Ecto neural progenitor cell (in vitro differentiated cells): Measurements from ENCODE around the gene CCDC30.

Source experiments
- DNase-seq: peaks from one replicate; pipeline ENCODE4 v3.0.0-alpha.2; 2018; ENCODE audit warnings: low spot score

The CCDC30 gene

DNA sequence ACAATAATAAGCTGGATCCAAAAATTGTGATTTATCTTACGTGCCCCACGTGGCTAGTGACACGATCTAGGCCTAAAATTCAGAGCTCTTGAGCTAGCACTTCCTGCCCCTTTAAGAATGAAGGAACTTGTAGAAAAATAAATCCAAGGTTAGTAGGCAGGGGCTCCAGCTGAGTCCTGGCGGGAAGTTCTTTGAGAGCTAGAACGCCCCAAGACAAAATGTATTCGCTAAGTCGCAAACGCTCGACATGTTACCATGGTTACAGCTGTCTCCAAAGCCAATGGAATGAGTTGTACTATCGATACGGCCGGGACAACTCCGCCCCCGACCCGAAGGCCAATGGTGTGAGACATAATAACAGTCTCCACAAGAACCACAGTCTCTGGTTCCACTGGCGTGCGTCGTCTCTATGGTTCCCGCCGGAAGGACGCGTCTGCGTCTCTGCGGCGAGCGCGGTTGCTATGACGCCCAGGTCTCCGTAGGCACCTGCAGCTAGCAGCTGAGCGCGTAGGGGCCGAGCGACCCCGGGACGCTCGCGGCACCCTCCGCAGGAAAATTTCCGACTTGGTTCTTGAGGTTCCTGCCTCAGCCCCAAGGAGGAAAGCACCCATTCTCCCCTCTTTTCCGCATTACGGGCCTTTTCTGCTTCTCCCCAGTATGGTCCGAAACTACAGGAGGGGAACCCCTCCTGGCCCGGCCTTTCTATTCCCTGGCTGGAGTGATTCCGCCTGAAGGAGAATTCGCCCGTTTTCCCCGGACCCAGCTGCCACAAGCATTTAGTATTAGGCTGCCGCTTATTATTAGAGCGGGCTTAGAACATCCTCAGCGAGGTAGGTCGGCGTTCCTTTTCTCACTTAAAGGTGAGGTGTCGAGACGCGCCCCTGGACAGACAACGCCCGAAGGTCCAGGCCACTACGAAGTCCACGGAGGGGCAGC is at the start of gene CCDC30:
TSS of gene CCDC30 (plus strand) at position 459 of the 936 bp plus-strand sequence. CDS start 17,266 bp downstream, outside the sequence.
- DNase-seq: peak; percentile 96

DNA sequence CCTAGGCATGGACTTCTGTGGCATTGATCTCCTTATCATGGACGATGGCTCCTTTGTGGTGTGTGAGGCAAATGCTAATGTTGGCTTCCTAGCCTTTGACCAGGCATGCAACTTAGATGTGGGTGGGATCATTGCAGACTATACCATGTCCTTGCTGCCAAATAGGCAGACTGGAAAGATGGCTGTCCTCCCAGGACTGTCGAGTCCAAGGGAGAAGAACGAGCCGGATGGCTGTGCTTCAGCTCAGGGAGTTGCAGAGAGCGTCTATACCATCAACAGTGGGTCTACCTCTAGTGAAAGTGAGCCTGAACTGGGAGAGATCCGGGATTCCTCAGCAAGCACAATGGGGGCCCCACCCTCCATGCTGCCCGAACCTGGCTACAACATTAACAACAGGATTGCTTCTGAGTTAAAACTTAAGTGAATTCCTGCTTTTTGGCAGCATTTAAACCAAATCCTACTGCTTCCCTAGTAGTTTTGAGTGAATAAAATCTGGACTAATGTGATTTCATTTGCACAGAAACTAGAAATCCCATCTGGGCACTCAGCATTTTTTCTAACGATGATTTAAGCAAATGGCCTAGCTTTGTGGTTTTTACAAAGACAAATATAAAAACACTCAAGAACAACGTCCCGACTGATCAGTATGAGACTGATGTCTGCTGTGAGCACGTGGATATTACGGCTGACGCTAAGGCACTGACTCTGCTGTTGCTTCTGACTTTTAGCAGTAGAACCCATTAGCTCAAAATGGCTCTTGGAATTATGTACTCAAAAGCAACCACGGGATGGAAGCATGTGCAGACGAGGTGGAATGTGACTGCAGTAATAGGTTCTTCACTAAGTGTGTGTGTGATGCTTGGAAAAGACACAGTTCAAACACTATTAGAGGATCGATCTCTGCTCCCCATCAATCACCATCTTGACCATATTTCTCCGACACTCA is 48.3 kb upstream of the CCDC30 start:
- no peak for DNase-seq

DNA sequence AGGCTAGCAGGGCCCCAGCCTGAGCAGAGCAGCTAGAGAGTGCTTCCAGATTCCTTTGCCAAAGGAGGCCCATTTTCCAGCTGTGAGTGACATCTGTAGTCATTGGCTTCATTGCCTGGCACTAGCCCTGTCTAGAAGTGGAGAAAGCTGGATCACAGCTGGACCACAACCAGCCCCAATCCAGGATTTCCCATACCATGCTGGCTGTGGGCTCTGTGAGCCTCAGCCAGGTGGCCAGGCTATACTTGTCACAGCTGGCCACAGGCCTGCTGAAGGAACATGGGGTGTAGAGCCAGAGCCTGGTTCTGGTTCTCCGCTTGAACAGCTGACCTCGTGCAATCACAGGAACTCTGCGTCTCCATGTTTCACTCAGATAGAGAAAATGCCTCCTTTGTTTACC is 45.9 kb upstream of the CCDC30 start:
- no peak for DNase-seq

DNA sequence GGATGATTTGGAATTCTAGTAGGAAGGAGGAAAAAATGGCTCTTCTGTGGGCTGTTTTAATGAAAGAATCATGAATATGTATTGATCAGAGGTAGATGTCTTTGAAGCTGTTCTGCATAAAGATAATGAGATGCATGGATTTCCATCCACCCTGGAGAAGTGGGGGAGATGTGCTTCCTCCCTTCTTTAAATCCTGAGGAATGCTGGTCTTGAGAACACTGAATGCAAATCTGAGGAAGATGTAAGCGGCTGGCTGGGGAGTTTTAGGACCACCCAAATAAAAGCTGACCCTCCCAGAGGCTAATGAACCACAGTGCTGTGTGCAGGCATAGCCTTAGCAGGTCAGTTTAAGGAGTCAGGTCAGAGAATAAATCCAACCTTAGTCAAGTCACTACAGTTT is 44.6 kb upstream of the CCDC30 start:
- no peak for DNase-seq

DNA sequence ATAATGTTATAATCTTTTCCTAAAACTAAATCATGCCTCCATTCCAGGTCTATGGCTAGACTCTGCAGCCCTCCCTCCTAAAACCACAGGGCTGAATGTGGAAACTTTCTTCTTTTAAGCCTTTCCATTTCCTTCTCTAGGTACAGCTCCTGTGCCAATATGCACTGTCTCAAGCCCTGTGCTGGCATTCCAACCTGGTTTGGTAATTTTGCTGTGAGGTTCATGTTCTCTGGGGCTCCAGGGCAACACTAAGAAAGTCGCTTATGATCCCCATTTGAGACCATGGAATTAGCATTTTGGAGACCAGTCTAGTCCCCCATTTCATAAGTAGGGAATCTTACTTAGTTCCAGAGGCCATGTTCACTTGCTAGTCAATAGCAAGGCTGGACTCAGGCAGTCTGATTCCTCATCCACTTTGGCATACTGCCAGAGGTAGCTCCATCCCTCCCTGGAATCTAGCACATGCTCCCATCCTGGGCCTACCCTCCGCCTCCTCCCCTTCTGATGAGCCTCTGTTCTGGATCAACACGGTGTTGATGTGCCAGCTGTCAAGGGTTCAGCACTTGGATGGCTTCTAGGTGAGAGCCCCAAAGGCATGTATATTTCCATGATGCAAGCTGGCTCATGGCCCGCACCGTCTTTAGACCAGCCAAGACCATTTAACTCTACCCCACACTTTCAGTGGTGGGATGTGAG is 43.8 kb upstream of the CCDC30 start:
- no peak for DNase-seq

DNA sequence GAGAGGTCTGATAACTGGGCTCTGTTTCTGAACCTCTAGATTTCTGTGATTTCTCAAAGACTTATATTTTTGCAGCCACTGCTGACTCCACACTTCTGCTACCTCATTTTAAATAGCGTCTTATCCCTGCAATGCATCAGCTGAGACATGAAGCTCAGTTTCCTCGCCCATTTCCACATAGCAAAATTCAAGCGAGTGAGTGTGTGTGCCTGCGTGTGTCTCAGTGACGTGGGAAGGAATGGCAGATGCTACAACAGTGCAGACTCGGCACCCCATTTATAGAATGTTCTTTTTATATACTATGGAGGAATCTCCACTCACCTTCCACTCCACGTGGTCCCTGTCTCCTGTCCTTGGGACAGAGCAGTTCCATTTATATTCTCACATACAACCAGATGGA is 43.0 kb upstream of the CCDC30 start:
- DNase-seq: no peak

DNA sequence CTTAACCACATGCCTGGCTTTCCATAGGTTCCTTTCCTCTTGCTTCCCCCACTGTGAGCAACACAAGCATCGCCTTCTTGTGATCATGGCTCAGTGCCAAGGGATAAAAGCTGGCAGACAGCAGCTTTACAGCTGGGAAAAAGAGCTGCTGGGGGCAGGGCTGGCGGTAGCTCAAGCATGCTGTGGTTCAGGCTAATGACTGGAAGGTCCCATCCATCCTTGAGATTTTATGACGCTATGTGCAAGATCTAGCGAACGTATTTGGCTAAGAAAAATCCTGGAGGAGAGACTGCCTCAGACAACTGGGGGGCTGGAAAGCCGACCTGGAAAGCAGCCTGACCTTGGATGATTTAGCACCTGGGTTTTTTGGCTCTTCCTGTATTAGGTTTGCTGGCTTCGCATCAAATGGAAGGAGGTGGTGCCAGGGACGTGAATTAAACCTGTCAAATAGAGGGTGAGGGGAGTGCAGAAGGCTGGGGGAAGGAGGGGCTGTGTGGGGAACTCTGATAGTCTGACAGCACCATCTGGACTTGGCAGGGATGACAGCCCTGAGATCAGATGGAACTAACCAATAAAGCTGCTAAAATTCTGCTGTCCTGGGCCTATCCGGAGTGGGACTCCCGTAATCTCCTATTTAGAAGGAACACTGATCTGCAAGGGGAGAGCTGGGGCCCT is 42.0 kb upstream of the CCDC30 start:
- no peak for DNase-seq

DNA sequence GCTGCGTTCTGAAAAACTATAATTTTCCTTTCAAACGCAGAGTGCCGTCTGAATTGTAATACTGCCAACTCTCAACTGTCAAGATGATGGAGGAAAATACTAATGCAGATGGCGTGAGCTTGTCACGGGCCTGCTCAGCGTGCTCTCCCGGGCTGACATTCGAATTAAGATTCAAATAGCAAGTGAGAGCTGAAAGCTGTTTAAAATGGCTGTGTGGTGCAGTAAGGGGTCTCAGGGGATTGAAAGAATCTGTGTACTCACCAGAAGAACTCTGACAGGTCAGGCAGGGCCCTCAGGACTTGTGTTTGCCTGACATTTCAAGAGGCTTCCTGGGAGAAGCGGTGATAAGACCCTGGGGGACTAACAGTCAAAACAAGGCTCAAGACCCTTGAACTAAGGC is 40.3 kb upstream of the CCDC30 start:
- no peak for DNase-seq

DNA sequence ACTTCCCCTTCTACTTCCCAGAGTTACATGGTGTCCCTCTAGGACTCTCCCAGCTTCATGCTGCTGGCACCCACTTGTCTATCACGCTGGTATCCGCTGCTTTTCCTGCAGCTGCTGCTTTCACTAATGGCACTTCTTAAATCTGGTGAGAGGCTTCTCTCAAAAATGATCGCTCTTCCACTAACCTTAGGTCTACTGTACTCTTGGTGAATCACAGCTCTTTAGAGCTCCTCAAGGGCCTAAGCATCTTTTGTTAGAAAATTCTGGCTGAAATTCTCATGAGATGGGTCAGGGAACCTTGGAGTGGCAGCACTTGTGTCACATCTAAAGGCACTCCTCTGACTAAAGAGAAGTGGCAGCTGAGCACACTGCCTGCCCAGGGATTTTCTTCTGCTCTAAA is 39.4 kb upstream of the CCDC30 start:
- no peak for DNase-seq

DNA sequence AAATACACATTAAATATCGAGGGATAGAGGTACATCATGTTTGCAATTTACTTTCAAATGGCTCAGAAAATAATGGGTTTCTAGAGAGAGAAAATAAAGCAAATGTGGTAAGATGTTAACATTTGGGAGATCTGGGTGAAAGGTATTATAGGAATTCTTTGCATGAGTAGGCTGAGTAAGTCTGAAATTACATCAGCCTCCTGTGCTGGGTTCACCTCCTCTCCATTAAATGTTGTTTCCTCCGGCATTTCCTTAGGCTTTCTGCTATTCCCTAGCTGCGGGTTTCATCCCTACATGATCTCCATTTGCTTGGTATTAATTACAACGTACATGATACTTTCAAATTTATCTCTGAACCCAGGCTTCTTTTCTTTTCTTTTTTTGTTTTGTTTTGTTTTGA is 38.9 kb upstream of the CCDC30 start:
- no peak for DNase-seq

DNA sequence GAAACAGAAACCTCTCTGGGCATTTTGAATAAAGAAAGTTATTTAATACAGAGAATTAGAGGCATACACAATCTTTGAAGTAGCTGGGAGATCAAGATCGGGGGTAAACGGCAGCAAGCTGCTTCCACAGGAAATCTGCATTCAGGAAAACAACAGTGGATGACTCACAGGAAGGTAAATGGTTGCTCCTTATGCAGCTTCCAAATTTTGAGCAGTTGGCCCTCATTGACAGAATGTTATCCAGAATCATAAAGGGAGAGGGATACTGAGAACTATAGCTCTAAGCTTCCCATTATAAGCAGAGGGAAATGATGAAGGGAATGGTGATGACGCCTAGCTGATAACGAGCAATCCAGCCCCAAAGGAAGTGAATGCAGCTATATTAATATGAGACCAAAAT is 35.8 kb upstream of the CCDC30 start:
- DNase-seq: no peak

DNA sequence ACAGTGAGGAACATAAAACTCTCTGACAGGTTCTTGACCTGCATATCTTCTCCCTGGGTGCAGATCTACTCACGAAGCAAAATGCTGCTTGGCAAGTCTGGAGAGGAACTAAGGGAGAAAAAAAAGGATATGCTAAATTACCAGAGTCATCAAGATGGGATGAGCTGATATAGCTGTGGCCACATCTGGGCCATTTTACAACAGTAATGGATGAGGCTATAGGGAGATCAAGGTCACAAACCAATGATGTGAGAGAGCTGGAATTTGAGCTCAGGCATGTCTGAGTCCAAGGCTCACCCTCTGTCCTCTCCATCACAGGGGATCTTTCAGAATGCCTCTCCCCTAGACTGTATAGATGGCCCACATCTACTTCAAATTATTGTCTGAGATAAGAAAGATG is 33.5 kb upstream of the CCDC30 start:
- no peak for DNase-seq

DNA sequence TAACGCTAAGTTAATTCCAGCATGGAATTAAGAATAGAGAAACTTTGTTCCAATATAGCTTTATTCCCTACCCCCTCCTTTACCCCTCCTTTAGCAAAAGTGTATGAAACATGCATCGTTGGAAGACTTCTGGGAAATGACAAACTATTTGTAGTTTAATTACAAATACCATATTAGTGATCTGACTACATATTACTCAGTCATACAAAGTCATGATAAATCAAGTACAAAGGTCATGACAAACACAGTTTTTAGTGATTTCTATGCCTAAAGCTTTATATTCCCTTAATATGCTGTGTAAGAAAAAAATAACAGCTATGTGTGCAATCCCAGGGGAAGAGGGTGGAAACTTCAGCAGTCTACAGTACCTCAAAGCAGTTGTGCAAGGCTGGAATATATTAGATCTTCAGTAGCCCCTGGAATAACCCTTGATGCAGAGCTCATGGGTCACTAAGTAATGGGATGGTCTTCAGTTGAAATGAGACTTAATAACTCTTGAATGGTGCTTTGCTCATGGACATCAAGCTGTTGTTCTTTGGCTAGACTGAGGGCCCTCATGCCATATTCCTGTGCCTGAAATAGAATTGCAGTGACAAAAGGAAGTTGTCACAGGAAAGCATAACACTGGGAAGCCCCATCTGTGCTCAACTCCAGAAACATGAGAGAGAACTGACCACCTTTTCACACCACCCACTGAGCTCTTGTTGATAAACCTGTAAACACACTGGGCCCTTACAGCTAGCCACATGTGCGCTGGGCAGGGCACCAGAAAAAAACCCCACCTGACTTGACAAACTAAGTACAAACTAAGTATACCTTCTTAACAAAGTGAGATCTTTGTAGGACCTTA is 32.6 kb upstream of the CCDC30 start:
- no peak for DNase-seq

DNA sequence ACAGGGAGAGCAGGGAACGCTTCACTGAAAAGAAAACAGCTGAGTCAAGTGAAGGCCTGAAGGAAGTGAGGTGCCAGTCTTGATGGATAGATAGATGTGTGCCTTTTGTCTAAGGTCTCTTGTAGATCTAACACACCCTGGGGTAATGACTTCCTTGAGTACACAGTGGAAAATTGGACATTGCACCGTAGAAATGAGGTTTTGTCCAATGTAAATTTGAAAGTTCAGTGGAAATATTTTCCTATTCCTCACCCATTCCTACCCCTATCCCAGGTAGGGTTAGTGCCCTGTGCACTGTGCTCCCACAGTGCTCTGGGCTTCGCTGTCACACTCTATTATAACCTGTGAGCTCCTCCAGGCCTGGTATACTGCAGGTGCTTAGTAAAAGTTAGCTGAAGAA is 31.6 kb upstream of the CCDC30 start:
- no peak for DNase-seq

DNA sequence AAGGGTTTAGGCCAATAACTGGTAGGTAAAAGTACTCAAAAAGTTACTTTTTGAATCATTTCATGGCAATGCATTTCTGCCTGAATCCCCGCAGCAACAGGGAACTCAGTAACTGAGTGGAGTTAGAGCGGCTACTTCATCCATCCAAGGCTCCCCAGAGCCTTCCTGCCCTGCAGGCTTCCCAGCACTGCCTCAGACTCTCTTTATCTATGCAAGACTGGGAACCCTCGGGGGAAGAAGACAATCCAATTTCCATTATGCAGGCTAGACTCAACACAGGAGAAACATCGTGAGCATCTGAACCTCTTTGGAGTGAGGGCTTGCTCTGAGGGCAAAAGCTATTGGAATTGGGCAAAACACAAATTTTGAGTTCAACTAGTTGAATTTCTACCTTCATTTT is 30.4 kb upstream of the CCDC30 start:
- DNase-seq: no peak

DNA sequence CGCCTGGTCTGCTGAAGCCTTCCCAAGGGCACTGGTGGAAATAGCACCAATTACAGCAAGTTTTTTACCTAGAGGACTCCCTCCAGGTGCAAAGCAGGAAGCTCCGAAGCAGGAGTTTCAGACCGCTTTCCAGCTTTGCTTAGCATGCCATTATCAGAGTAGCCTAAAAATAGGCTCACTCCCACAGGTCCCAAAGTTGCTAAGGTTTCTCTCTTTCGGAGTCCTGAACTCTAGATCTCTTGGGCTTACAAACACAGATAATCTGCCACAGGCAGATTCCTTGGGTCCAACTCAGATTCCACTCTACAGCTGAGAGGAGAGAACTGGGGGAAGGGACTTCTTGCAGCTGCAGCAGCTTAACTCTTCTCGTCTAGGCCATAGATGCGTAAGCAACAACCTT is 29.7 kb upstream of the CCDC30 start:
- no peak for DNase-seq

DNA sequence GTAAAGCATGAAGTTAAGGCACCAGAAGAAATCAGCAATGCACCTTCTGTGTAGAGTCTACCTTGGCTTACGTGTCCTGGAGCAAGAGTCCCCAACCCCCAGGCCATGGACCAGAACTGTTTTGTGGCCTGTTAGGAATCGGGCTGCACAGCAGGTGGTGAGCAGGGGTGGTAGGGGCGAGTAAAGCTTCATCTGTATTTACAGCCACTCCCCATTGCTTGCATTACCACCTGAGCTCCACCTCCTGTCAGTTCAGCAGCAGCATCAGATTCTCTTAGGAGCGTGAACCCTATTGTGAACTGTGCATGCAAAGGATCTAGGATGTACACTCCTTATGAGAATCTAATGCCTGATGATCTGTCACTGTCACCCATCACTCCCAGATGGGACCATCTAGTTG is 28.7 kb upstream of the CCDC30 start:
- DNase-seq: peak; percentile 24

DNA sequence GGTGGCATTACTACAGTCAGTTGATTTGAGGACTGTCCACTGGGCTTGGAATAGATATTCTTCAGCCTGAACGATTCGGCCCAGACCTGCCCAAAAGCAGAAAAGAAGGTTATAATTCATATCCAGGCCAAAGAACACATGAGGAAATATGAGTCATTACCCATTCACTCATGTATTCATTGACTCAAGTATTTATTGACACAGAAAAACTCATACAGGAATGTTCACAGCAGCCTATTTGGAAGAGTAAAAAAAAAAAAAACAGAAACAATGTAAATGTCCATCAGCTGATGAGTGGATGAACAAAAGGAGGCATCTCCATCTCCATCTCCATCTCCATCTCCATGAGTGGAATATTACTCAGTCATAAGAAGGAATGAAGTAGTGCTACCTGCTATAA is 23.1 kb upstream of the CCDC30 start:
- no peak for DNase-seq

DNA sequence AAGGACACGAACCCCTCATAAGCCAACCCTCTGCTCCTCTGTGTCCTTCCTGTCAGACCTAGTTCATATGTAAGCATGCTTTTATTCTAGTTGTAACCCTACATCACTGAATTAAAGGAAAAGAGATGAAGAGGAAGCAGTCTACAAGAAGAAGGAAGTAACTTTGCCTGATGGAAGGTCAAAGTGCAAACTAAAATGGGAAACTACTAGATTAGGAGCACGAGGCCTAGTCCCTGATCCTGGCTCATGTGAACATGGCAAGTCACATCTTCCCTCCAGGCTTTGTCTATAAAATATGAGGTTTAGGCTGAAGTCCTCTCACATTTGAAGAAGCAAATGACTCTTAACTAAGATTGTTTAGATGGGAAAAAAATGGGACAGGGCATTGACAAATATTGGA is 20.4 kb upstream of the CCDC30 start:
- no peak for DNase-seq

DNA sequence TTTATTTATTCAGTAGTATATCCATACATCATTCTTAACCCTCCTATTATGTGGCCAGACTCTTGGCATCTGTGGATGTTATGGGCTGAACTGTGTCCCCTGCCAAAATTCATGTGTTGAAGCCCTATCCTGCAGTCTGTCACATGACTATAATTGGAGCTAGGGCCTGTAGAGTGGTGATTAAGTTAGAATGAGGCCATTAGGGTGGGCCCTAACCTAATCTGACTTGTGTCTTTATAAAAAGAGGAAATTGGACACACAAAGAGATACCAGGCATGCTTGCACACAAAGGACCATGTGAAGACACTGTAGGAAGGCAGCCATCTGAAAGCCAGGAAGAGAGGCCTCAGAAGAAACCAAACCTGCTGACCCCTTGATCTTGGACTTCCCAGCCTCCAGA is 13.8 kb upstream of the CCDC30 start:
- DNase-seq: no peak

DNA sequence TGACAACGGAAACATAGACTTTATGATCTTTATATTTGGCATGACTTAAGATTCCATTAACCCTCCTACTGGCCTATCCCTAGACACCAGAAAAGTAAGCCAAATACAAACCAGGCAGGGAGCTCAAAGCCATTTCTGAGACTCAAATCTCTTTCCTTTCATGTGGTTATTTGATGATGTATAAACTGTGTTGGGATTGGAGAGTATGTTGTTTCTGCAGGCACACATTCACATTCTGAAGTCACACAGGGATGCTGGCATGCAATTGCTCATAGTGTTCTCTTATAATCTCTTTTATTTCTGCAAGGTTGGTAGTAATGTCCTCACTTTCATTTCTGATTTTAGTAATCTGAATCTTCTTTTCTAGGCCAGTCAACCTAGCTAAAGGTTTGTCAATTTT is 13.0 kb upstream of the CCDC30 start:
- DNase-seq: no peak
